Neural progenitor cell (in vitro differentiated cells): ENCODE data around the gene NAGK.

ENCODE experiments used
- CTCF ChIP-seq: fragments of 200-600 bp; sonication (generic); IDR thresholded peaks from 2 replicates; pipeline ENCODE4 v1.5.1; 2017; ENCODE audit warnings: antibody characterized with exemption, mild to moderate bottlenecking
- EZH2 ChIP-seq: fragments of 200-600 bp; sonication (generic); IDR thresholded peaks from 2 replicates; pipeline ENCODE4 v1.6.1; 2017; ENCODE audit warnings: antibody characterized with exemption, mild to moderate bottlenecking, moderate library complexity
- EZH2phosphoT487 ChIP-seq: fragments of 200-600 bp; sonication (generic); IDR thresholded peaks from 2 replicates; pipeline ENCODE4 v1.6.1; 2017; ENCODE audit warnings: antibody characterized with exemption

DNA sequence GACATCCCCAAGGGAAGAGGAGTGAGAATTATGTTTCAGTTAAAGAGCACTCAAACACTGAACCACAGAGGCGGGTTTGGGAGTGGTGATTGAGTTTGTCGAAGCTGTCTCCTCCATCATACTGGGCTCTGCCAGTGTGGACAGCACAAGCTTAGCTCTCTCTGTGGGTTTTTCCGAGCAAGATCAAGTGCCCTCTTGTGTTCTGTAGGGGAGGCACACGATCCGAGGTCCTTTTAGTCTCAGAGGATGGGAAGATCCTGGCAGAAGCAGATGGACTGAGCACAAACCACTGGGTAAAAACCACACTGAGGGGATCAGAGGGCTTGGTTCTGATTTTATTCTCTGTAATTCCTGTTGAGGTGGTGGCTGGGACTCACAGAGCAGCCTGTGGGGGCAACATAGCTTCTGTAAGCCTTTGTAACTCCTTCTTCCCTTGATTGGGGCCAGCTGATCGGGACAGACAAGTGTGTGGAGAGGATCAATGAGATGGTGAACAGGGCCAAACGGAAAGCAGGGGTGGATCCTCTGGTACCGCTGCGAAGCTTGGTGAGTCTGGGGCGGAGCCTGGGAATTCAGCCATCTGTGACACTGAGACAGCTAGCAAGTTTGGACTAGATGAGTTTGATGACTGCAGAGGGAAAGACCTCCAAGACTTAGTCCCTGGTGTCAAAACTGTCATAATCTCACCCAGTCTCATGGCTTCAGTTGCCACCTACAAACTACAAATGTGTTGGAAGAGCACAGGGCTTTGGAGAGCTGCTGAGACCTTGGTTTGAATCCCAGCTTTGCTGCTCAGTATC is 2.0 kb downstream of the NAGK start:
- TF ChIP-seq EZH2: no peak
- TF ChIP-seq CTCF: peak; percentile 41
- TF ChIP-seq EZH2phosphoT487: no peak
